ENCODE data around the gene TMEM106B.

TMEM106B gene

DNA sequence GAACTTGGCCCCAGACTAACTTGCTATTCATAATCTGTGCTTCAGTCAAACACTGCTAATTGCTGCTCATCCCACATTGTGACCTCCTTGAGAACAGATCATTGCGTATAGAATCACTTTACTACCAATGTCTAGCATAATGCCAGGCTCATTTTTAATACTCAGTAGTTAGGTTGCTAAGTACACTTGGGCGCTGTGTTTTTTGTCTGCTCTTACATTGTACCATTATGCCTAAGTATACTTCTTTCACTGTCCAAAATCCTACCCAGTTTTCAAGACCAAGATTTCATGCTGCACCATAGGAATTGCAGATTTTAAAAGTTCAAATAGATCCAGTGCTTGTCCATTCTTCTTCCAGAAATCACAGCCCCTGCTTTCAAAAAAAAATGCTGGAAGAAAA lies 32.8 kb upstream of the TMEM106B start:
- no peak for TF ChIP-seq REST (IDR thresholded peaks at IDR 0.05; ENCODE audit: insufficient read depth in 1 of 2, low read depth in 2 of 2, low read length in 2 of 2)
- no peak for TF ChIP-seq POLR2AphosphoS5 (IDR thresholded peaks at IDR 0.05; ENCODE audit: low read depth, low read length)
- TF ChIP-seq FOXP2 (optimal IDR thresholded peaks at IDR 0.05; ENCODE audit: borderline replicate concordance, extremely low read depth, extremely low read length, insufficient read depth), result no peak
- no peak for TF ChIP-seq SIN3A (IDR thresholded peaks at IDR 0.05; ENCODE audit: borderline replicate concordance, insufficient read depth, low read length)
- TF ChIP-seq TAF1 (IDR thresholded peaks at IDR 0.05; ENCODE audit: borderline replicate concordance, insufficient read depth, low read length), result no peak

DNA sequence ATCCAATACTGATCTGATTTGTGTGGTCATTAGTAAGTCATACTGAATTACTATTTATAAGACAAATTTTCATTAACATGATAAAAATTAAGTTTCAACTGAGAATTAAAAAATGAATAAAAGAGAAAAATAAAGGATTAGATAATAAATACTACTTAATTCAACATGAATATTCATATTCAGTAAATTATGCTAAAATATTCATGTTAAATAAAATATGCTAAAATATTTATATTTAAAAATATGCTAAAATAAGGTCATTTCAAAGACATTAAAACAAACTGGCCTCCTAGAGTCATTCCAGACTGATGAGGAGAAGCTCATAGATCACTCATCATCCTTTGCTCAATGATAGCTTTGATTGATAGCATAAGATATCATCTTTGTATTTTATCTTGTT lies 16.7 kb upstream of the TMEM106B start:
- no peak for TF ChIP-seq POLR2AphosphoS5 (IDR thresholded peaks at IDR 0.05; ENCODE audit: low read depth, low read length)
- no peak for TF ChIP-seq SIN3A (IDR thresholded peaks at IDR 0.05; ENCODE audit: borderline replicate concordance, insufficient read depth, low read length)
- TF ChIP-seq REST (IDR thresholded peaks at IDR 0.05; ENCODE audit: insufficient read depth in 1 of 2, low read depth in 2 of 2, low read length in 2 of 2), result no peak
- no peak for TF ChIP-seq FOXP2 (optimal IDR thresholded peaks at IDR 0.05; ENCODE audit: borderline replicate concordance, extremely low read depth, extremely low read length, insufficient read depth)
- TF ChIP-seq TAF1 (IDR thresholded peaks at IDR 0.05; ENCODE audit: borderline replicate concordance, insufficient read depth, low read length), result no peak

DNA sequence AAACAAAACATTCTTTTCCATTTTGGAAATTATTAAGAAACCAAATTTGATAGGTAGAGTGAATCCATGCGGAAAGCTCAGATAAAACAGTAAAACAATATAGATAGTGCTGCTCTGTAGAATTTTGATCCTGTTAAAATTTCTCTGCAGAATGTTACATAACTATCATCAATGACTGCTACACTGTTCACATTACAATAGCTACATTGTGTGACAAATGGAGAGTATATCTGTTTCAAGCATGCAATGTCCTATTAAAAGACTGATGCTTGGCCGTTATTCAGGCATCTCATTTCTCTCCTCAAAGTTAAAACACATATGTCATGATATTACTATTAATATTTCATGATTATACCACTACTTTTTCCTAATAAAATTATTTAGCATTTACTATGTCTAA lies 14.7 kb upstream of the TMEM106B start:
- TF ChIP-seq REST (IDR thresholded peaks at IDR 0.05; ENCODE audit: insufficient read depth in 1 of 2, low read depth in 2 of 2, low read length in 2 of 2), result no peak
- no peak for TF ChIP-seq FOXP2 (optimal IDR thresholded peaks at IDR 0.05; ENCODE audit: borderline replicate concordance, extremely low read depth, extremely low read length, insufficient read depth)
- no peak for TF ChIP-seq POLR2AphosphoS5 (IDR thresholded peaks at IDR 0.05; ENCODE audit: low read depth, low read length)
- TF ChIP-seq SIN3A (IDR thresholded peaks at IDR 0.05; ENCODE audit: borderline replicate concordance, insufficient read depth, low read length), result no peak
- no peak for TF ChIP-seq TAF1 (IDR thresholded peaks at IDR 0.05; ENCODE audit: borderline replicate concordance, insufficient read depth, low read length)

DNA sequence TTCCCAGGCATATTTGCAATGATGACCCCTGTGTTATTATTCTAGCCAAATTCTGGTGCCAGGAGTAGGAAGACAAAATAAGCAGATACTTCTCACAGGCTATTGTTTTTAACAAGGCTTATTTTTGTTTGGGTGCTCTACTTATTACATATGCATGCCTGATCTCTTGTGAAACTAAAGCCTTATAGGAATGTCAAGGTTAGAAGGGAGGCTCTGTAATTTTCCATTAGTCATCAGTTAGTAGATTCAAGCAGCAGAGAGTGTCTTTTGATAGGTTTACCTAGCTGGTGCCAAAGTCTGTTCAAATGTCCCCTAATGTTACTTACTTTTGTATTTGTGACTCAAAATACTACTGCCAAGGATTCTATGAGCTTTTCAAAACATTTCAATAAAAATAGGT lies 11.7 kb upstream of the TMEM106B start:
- TF ChIP-seq TAF1 (IDR thresholded peaks at IDR 0.05; ENCODE audit: borderline replicate concordance, insufficient read depth, low read length) (no peak), FOXP2 (optimal IDR thresholded peaks at IDR 0.05; ENCODE audit: borderline replicate concordance, extremely low read depth, extremely low read length, insufficient read depth) (no peak), POLR2AphosphoS5 (IDR thresholded peaks at IDR 0.05; ENCODE audit: low read depth, low read length) (no peak), REST (IDR thresholded peaks at IDR 0.05; ENCODE audit: insufficient read depth in 1 of 2, low read depth in 2 of 2, low read length in 2 of 2) (no peak), SIN3A (IDR thresholded peaks at IDR 0.05; ENCODE audit: borderline replicate concordance, insufficient read depth, low read length) (no peak)

- TF ChIP-seq REST (IDR thresholded peaks at IDR 0.05; ENCODE audit: insufficient read depth in 1 of 2, low read depth in 2 of 2, low read length in 2 of 2), result no peak
- no peak for TF ChIP-seq SIN3A (IDR thresholded peaks at IDR 0.05; ENCODE audit: borderline replicate concordance, insufficient read depth, low read length)
- TF ChIP-seq FOXP2 (optimal IDR thresholded peaks at IDR 0.05; ENCODE audit: borderline replicate concordance, extremely low read depth, extremely low read length, insufficient read depth), result no peak
- TF ChIP-seq POLR2AphosphoS5 (IDR thresholded peaks at IDR 0.05; ENCODE audit: low read depth, low read length), result no peak
- TF ChIP-seq TAF1 (IDR thresholded peaks at IDR 0.05; ENCODE audit: borderline replicate concordance, insufficient read depth, low read length), result no peak
These were observed 4.0 kb upstream of the TMEM106B start for GRCh38 chr7:12207046-12207445.

Measured in PFSK-1 (cell line).